GM18520 (cell line): ENCODE results near the gene PCGF2.
"Not testable (repeated sequence)": the region's sequence is repeated elsewhere in the genome, so short reads cannot be mapped to it uniquely, and the experiment has no call there.

Experiments used
- ATAC-seq: cut with Tn5 transposase; IDR thresholded peaks from one replicate; pipeline ENCODE4 v1.9.1; 2021; ENCODE audit not compliant: unreplicated experiment

The PCGF2 gene

GRCh38 chr17:38748149-38748891 is at the start of gene PCGF2:
Gene PCGF2 (minus strand): TSS chr17:38748336. CDS start chr17:38740402, 7,934 bp downstream.
- ATAC-seq, result no peak

- no peak for ATAC-seq
Measured at GRCh38 chr17:38797828-38798227, 49.7 kb upstream of the PCGF2 start.

GRCh38 chr17:38797158-38797490 is 49.0 kb upstream of the PCGF2 start:
- ATAC-seq, result no peak

DNA sequence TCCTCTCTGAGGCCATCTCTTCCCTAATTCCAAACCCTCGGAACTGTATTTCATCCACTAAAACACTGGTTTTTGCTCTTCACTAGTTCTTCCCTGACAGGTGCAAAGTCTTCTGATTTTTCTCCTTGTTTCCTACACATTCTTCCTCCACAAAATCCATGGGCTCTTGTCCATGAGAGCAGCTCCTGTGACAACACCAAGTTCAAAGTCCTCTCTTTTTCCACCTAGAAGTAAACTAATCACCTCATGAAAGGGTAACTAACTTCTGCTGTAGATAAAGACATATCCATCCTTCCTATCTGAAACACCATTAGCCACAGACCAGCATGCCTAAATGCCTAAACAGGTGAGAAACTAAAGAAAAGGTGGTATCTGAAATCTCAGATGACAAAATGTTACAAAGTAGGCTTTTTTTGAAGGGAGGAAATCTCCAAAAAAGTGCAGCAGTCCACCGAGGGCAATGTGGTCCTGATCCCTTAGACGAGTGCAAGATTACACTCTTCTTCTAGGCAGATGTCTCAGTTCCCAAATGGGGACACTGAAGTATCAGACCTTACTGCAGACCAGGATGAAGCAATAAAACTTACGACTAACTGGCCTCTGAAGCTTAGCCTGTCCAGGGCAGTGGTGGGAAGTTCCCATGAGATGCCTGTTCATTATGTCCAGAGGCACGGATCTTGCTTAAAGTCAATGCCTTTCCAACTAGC is 48.5 kb upstream of the PCGF2 start:
- no peak for ATAC-seq

- ATAC-seq, result no peak
Measured at GRCh38 chr17:38794221-38794620, 46.1 kb upstream of the PCGF2 start.

- no peak for ATAC-seq
Measured at GRCh38 chr17:38791162-38791561, 43.0 kb upstream of the PCGF2 start.

GRCh38 chr17:38790148-38790707 is 42.1 kb upstream of the PCGF2 start:
- not testable (repeated sequence) for ATAC-seq

- ATAC-seq, result no peak
Measured at GRCh38 chr17:38789185-38789584, 41.0 kb upstream of the PCGF2 start.

DNA sequence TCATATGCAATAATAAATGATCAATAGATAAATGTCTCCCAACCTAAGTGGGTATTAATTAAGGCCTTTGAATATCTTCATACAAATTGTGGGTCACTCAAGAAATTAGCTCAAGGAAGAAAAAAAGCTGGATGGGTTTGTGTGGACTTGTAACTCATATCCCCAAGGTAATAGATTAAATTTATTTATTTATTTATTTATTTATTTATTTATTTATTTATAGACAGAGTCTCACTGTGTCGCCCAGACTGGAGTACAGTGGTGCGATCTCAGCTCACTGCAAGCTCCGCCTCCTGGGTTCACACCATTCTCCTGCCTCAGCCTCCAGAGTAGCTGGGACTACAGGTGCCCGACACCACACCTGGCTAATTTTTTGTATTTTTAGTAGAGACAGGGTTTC is 39.9 kb upstream of the PCGF2 start:
- not testable (repeated sequence) for ATAC-seq

GRCh38 chr17:38786372-38786771 is 38.2 kb upstream of the PCGF2 start:
- ATAC-seq, result no peak

GRCh38 chr17:38783227-38783626 is 35.1 kb upstream of the PCGF2 start:
- no peak for ATAC-seq

DNA sequence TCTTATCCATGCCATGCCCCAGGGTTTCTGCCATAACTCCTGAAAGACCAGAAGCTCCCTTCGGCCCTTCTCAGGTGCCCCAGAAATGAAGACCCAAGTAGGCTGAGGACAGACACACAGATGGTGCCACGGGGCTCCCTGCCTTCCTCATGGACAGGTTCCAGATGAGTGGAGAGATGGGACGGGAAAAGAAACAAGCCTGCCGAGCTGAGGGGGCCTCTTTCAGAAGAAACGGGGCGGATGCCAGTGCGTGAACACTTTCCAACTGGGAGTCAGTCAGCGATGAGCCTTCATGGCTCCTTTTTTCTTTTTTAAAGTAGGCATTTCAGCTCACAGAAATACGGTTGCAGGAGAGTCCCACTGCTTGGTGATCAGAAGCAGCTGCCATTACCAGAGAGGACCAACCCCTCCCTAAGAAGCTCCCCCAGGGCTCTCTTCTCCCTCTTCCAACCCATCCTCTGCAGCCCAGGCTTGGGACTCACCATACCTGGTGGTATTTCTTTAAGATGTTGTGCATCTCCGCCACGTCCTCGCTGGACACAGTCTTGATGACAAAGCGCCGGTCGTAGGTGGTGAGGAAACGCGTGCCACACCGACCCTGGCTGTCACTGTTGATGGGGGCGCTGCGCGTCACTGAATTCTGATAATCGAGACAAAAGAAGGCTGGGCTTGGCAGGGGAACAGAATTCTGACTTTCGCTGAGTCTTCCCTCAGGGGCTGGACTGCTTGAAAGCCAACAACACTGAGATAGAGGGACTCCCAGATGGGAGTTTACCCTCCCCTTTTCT is 32.0 kb upstream of the PCGF2 start:
- ATAC-seq, result no peak

DNA sequence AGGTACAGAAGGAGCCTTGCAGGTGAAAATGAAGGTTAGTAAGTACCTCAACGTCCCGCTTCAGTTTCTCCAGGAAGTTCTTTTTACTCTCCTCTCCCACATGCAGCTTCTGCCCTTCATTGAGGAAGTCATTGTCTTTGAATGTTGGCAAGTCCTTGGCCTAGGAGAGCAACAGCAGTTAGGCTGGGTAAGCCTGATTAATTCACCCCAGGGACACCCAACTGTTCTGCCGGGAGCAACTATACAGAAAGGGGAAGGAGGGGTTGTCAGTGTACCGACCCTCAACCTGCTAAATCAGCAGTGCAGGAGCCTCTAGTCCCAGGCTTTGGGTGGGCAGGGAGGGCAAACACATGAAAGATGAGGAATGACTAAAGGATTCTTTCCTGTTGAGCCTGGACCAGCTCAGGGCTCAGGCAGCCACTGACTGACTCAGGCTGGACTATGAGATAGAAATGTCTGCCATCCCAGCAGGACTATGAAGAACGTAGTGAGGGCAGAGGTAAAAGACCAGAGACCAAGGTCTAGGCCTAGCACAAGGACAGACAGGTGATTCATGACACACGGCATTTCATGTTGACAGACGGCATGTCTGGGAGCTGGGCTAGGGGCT is 29.6 kb upstream of the PCGF2 start:
- ATAC-seq, result no peak

- no peak for ATAC-seq
Measured at GRCh38 chr17:38773258-38773657, 25.1 kb upstream of the PCGF2 start.

- no peak for ATAC-seq
Measured at GRCh38 chr17:38768417-38768816, 20.3 kb upstream of the PCGF2 start.

DNA sequence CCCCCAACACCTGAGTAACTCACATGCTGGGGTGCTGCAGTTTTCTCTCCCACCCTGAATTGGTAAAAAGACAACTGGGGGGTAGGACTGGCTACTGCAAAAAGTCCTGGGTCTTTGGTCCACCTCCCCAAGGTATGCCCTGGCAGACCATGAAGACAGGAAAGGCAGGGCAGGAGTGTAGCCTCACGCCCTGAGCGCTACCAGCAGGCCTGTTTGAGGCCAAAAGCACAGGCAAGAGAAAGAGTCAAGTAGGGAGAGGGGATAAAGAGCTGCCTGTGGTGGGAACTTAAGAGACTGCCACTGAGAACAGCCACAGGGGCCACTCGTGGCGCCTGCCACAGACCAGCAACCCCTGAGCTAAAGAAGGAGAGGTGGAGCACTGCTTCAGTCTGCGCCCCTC is 18.2 kb upstream of the PCGF2 start:
- no peak for ATAC-seq

DNA sequence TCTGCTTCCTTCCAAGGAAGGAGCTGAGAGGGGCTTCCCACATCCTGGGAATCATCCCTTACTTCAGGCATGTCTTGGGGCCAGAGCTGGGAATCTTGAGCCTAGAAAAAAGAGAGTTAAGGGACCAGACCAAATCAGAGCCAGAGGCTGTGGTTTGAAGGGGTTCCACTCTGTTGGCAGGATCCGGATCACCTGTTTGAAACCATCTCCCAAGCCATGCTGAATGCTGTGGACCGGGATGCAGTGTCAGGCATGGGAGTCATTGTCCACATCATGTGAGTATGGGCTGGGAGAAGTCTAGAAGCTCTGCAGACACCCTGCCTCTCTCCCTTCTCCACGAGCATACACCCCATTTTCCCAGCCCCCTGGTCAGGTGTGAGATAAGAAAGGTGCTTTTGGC is 14.1 kb upstream of the PCGF2 start:
- no peak for ATAC-seq

GRCh38 chr17:38761612-38762011 is 13.5 kb upstream of the PCGF2 start:
- ATAC-seq, result no peak

DNA sequence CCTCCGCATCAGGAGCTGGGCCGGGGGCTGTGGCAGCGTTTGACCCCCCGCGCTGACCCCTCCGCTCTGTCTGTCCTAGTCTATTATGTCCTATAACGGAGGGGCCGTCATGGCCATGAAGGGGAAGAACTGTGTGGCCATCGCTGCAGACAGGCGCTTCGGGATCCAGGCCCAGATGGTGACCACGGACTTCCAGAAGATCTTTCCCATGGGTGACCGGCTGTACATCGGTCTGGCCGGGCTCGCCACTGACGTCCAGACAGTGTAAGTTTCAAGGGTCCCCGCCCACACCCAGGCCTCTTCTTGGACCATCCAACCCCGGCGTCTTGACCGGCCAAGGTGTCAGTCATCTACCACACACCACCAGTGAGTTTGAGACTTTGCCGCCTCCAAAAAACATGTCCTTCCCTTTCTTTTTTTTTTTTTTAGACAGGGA is 5.0 kb upstream of the PCGF2 start:
- ATAC-seq, result no peak

DNA sequence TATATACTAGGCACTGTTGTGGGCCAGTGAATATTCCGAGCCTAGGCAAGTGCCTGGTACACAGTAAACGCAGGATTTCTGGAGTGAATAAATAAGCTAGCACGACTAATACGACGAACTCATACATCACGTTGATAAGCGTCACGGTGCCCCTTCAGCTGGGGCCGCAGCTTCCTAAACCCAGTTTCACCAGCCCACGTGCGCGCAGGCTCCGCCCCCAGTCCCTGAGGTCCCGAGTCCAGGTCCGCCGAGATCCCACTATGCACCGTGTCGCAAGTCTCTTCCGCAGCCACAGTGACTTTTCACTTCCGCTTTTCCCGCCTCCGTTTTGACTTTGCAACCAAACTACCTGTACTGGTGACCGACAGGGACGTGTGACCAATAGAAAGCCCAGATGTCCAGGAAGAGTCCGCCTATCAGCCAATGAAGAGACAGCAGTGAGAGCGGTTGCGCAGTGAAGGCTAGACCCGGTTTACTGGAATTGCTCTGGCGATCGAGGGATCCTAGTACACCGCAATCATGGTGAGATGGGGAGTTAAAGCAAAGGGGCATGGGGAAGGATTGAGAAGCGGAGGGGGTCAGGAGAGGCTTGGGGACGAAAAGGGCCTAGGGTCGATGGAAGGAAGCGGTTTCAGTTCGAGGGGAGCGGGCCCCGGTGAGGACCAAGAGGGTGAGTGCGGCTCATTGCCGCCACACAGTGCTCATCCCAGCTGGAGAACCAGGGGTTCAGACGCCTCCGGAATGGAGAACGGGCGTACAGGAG is 4.4 kb upstream of the PCGF2 start, which contains the start of gene PSMB3:
Gene PSMB3 (plus strand): TSS at position 434 of the 763 bp plus-strand sequence. CDS start 86 bp downstream, at position 520.
- peak; percentile 82 for ATAC-seq
